ENCODE results near the gene ACACB. TPM values are rescaled to one million over a fixed set of nuclear protein-coding genes. Genes with fewer than 3 reads are reported as not detected.

The ACACB gene
- total RNA-seq, 3 donors from 2014 or later (not counting 1 experiment from before 2014, with no cell fraction given), result 4.1 to 14.3 (median 8.4) TPM

DNA sequence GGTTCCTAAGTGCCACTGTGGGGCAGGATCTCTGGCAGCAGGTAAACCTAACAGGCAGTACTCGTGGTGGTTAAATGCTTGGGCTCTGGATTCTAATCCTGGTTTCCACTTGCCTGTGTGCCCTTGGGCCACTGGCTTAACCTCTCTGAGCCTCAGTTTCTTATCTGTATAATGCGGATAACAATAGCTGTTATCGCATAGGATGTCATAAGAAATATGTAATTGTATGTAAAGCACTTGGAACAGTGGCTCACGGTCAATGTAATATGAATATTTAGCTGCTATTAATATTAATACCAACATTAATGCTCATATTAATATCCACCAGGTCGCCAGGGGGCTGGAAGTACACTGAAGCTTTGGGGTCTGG is 175.9 kb downstream of the ACACB start:
- no peaks in the 10 kb centered on the region for H3K9me3 Mint-ChIP-seq
- H3K4me1 Mint-ChIP-seq, result no peaks in the 10 kb centered on the region
- H3K9me3 ChIP-seq (ENCODE audit: control insufficient read depth, insufficient read depth, low read length), result no peaks in the 10 kb centered on the region
- WGBS (ENCODE audit: insufficient coverage), result 82% methylated on average over 4 of the region's 5 CpGs
- ATAC-seq (no peak), DNase-seq (no peak)
- no peaks in the 10 kb centered on the region for H3K36me3 ChIP-seq (ENCODE audit: control insufficient read depth, insufficient read depth, low read length)
- no peak overlapping the region for H3K27ac ChIP-seq (ENCODE audit: low read length)
- intact Hi-C loops (cut with micrococcal nuclease), result no loop called here
- no peak overlapping the region for H3K27ac Mint-ChIP-seq
- H3K4me3 ChIP-seq (ENCODE audit: low read length), result no peak overlapping the region
- H3K4me3 Mint-ChIP-seq, result no peak overlapping the region
- no peaks in the 10 kb centered on the region for H3K36me3 Mint-ChIP-seq
- H3K27me3 ChIP-seq (ENCODE audit: control insufficient read depth, insufficient read depth, low read length), result no peaks in the 10 kb centered on the region
- TF ChIP-seq, protein P1, sequence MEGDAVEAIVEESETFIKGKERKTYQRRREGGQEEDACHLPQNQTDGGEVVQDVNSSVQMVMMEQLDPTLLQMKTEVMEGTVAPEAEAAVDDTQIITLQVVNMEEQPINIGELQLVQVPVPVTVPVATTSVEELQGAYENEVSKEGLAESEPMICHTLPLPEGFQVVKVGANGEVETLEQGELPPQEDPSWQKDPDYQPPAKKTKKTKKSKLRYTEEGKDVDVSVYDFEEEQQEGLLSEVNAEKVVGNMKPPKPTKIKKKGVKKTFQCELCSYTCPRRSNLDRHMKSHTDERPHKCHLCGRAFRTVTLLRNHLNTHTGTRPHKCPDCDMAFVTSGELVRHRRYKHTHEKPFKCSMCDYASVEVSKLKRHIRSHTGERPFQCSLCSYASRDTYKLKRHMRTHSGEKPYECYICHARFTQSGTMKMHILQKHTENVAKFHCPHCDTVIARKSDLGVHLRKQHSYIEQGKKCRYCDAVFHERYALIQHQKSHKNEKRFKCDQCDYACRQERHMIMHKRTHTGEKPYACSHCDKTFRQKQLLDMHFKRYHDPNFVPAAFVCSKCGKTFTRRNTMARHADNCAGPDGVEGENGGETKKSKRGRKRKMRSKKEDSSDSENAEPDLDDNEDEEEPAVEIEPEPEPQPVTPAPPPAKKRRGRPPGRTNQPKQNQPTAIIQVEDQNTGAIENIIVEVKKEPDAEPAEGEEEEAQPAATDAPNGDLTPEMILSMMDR (IDR thresholded peaks at IDR 0.05), result no peak
- peaks cover 21 to 25% of the 10 kb centered on the region in 2 donors for H3K27me3 Mint-ChIP-seq (ENCODE audit: low read depth in 2 of 2)
- H3K4me1 ChIP-seq (ENCODE audit: control insufficient read depth, insufficient read depth, low read length), result no peaks in the 10 kb centered on the region

DNA sequence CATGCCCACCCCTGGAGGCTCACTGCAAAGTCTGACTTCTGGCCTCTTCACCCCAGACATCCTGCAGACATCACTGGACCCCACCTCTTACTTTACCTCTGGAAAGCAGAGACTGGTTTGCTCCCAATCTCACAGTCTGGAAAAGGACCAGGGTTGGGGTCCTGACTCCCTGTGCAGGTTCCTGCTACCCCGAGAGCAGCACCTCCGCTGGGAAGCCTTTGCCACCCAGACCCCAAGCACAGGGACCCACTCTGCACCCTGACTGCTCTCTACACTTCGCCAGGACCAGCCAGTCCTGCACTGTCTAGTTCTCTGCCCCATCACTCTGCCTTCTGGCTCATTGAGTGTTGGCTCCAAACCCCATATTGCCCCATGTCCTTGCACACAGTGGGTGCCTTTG is 176.7 kb downstream of the ACACB start:
- intact Hi-C loops (cut with micrococcal nuclease), result no loop called here
- Mint-ChIP-seq H3K4me1 (no peaks in the 10 kb centered on the region), H3K27ac (no peak overlapping the region), H3K9me3 (no peaks in the 10 kb centered on the region), H3K4me3 (no peak overlapping the region), H3K36me3 (no peaks in the 10 kb centered on the region), H3K27me3 (ENCODE audit: low read depth in 2 of 2) (peaks cover 19 to 25% of the 10 kb centered on the region in 2 donors)
- no peak for ATAC-seq
- 75% methylated on average over 3 of the region's 3 CpGs for WGBS (ENCODE audit: insufficient coverage)
- Histone ChIP-seq H3K27me3 (ENCODE audit: control insufficient read depth, insufficient read depth, low read length) (no peaks in the 10 kb centered on the region), H3K4me3 (ENCODE audit: low read length) (no peak overlapping the region), H3K4me1 (ENCODE audit: control insufficient read depth, insufficient read depth, low read length) (no peaks in the 10 kb centered on the region), H3K27ac (ENCODE audit: low read length) (no peak overlapping the region), H3K9me3 (ENCODE audit: control insufficient read depth, insufficient read depth, low read length) (no peaks in the 10 kb centered on the region), H3K36me3 (ENCODE audit: control insufficient read depth, insufficient read depth, low read length) (no peaks in the 10 kb centered on the region)
- no peak for DNase-seq
- TF ChIP-seq, protein P1 (IDR thresholded peaks at IDR 0.05), result no peak

DNA sequence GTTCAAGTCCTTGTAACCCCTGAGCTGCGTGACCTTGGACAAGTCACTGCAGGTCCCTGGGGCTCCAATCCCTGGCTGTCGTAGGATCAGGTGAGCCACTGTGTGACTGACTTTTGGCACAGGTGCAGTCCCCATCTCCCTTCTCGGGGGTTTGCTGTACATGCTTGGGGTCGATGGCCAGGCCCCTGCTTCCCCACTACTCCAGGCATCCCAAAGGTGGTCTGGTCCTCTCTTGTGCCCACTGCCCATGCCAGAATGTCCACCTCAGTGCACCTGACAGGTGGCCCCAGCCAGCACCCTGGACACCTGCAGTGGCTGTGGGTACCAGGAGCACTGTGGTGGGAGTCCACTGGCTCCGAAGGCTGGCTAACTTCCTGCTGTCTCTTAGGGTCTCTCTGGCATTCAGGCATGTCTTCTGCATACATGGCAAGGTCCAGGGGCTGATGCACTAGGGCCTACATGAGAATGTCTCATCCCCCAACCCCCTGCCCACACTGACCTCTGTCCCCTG is 178.0 kb downstream of the ACACB start:
- intact Hi-C loops (cut with micrococcal nuclease), result no loop called here
- 80% methylated on average over 5 of the region's 5 CpGs for WGBS (ENCODE audit: insufficient coverage)
- TF ChIP-seq, protein P1 (IDR thresholded peaks at IDR 0.05), result no peak
- H3K4me3 Mint-ChIP-seq, result no peak overlapping the region
- ATAC-seq (no peak), DNase-seq (no peak)
- no peaks in the 10 kb centered on the region for H3K9me3 ChIP-seq (ENCODE audit: control insufficient read depth, insufficient read depth, low read length)
- no peaks in the 10 kb centered on the region for H3K9me3 Mint-ChIP-seq
- H3K27ac Mint-ChIP-seq, result no peak overlapping the region
- no peaks in the 10 kb centered on the region for H3K36me3 ChIP-seq (ENCODE audit: control insufficient read depth, insufficient read depth, low read length)
- H3K27me3 ChIP-seq (ENCODE audit: control insufficient read depth, insufficient read depth, low read length), result no peaks in the 10 kb centered on the region
- no peak overlapping the region for H3K4me3 ChIP-seq (ENCODE audit: low read length)
- H3K27me3 Mint-ChIP-seq (ENCODE audit: low read depth in 2 of 2), result peaks cover 19 to 20% of the 10 kb centered on the region in 2 donors
- H3K4me1 ChIP-seq (ENCODE audit: control insufficient read depth, insufficient read depth, low read length), result no peaks in the 10 kb centered on the region
- no peak overlapping the region for H3K27ac ChIP-seq (ENCODE audit: low read length)
- H3K4me1 Mint-ChIP-seq, result no peaks in the 10 kb centered on the region
- H3K36me3 Mint-ChIP-seq, result no peaks in the 10 kb centered on the region

DNA sequence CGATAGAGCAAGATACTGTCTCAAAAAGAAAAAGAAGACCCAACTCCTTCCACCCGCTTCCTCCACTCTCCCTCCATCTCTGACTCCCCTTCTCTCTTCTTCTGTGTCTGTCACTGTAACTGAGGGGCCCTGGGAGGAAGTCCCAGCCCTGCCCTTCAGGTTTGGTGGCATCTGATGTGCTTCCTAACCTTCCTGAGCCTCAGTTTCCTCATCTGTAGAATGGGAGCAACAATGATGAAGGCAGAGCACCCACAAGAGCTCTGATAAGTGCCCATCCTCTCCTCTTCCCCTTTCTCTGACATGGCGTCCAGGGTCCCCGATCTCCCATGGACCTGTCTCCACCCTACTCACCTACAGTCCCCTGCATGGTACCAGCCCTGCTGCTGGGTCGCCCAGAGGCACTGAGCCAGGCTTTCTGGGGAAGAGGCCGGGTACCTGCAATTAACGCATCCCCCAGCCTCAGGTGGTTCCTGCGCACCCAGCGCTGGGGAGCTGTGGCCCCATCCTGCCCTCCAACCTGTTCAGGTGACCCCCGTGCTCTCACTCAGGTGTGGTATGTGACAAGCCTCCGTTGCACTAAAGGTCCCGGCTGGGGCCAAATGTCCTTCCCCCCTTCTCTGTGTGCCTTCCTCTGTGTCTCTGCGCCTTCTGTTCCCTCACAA is 179.5 kb downstream of the ACACB start:
- intact Hi-C loops (cut with micrococcal nuclease), result no loop called here
- H3K36me3 Mint-ChIP-seq, result no peaks in the 10 kb centered on the region
- H3K36me3 ChIP-seq (ENCODE audit: control insufficient read depth, insufficient read depth, low read length), result no peaks in the 10 kb centered on the region

More for the DNA sequence above, 179.5 kb downstream of the ACACB start:
- WGBS (ENCODE audit: insufficient coverage), result 75% methylated on average over 12 of the region's 13 CpGs
- no peaks in the 10 kb centered on the region for H3K27me3 ChIP-seq (ENCODE audit: control insufficient read depth, insufficient read depth, low read length)
- ATAC-seq (no peak), DNase-seq (no peak)
- H3K9me3 ChIP-seq (ENCODE audit: control insufficient read depth, insufficient read depth, low read length), result no peaks in the 10 kb centered on the region
- H3K4me3 Mint-ChIP-seq, result no peak overlapping the region
- no peak overlapping the region for H3K27ac Mint-ChIP-seq
- H3K9me3 Mint-ChIP-seq, result no peaks in the 10 kb centered on the region
- no peak overlapping the region for H3K4me3 ChIP-seq (ENCODE audit: low read length)
- no peak overlapping the region for H3K27ac ChIP-seq (ENCODE audit: low read length)
- TF ChIP-seq, protein P1 (IDR thresholded peaks at IDR 0.05), result no peak
- H3K4me1 Mint-ChIP-seq, result no peaks in the 10 kb centered on the region
- no peaks in the 10 kb centered on the region for H3K4me1 ChIP-seq (ENCODE audit: control insufficient read depth, insufficient read depth, low read length)
- peaks cover 10 to 11% of the 10 kb centered on the region in 2 donors for H3K27me3 Mint-ChIP-seq (ENCODE audit: low read depth in 2 of 2)

Data from natural killer cell (primary cell).